ENCODE data around the gene ZDHHC24.

DNA sequence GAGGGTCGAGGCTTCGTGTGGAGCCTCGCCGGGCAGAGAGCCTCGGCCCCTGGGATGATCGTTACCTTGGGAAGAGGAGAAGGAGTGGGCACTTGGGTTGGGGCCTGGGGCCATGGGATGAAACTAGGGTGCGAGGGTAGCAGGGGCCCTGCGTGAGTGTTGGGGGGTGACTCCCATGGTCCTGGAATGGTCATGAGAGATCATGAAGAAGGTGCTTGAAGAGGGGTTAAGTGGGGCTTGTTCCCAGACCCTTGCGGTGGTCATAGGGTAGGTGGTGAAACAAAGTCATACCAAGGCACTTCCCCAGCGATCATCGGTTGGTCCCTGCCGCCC, 47.4 kb upstream of the ZDHHC24 start:
- TF ChIP-seq, protein P1, sequence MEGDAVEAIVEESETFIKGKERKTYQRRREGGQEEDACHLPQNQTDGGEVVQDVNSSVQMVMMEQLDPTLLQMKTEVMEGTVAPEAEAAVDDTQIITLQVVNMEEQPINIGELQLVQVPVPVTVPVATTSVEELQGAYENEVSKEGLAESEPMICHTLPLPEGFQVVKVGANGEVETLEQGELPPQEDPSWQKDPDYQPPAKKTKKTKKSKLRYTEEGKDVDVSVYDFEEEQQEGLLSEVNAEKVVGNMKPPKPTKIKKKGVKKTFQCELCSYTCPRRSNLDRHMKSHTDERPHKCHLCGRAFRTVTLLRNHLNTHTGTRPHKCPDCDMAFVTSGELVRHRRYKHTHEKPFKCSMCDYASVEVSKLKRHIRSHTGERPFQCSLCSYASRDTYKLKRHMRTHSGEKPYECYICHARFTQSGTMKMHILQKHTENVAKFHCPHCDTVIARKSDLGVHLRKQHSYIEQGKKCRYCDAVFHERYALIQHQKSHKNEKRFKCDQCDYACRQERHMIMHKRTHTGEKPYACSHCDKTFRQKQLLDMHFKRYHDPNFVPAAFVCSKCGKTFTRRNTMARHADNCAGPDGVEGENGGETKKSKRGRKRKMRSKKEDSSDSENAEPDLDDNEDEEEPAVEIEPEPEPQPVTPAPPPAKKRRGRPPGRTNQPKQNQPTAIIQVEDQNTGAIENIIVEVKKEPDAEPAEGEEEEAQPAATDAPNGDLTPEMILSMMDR (IDR thresholded peaks at IDR 0.05) = no peak
- no peak for TF ChIP-seq POLR2A (IDR thresholded peaks at IDR 0.05)
